Measurements from ENCODE around the gene FOXJ3.
A peak's percentile ranks its signal among the peaks of the same experiment; 100 is the strongest.

Gene FOXJ3

GRCh38 chr1:42335050-42335808 lies at the start of gene FOXJ3:
FOXJ3 (minus strand) TSS chr1:42335235; CDS start chr1:42311093, 24,142 bp downstream.
- peak; percentile 100 for DNase-seq

- peak; percentile 94 for DNase-seq
Observed at GRCh38 chr1:42381280-42381673, 46.2 kb upstream of the FOXJ3 start.

- DNase-seq, result peak; percentile 100
Observed at GRCh38 chr1:42380586-42381279, 45.7 kb upstream of the FOXJ3 start, which contains the start of gene RIMKLA. RIMKLA (plus strand) TSS chr1:42380792; CDS start chr1:42380935, 143 bp downstream.

- DNase-seq, result peak; percentile 89
Observed at GRCh38 chr1:42379794-42380585, 45.0 kb upstream of the FOXJ3 start.

- DNase-seq, result no peak
Observed at GRCh38 chr1:42372796-42373195, 37.8 kb upstream of the FOXJ3 start.

GRCh38 chr1:42370876-42371549 lies 36.0 kb upstream of the FOXJ3 start:
- DNase-seq, result no peak

- DNase-seq, result no peak
Observed at GRCh38 chr1:42369471-42369870, 34.4 kb upstream of the FOXJ3 start.

GRCh38 chr1:42368096-42368795 lies 33.2 kb upstream of the FOXJ3 start:
- DNase-seq, result no peak

- DNase-seq, result no peak
Observed at GRCh38 chr1:42365118-42365517, 30.1 kb upstream of the FOXJ3 start.

GRCh38 chr1:42364542-42364941 lies 29.5 kb upstream of the FOXJ3 start:
- DNase-seq, result no peak

GRCh38 chr1:42364089-42364488 lies 29.1 kb upstream of the FOXJ3 start:
- DNase-seq, result no peak

- DNase-seq, result no peak
Observed at GRCh38 chr1:42359466-42359865, 24.4 kb upstream of the FOXJ3 start.

- no peak for DNase-seq
Observed at GRCh38 chr1:42358791-42359190, 23.8 kb upstream of the FOXJ3 start.

GRCh38 chr1:42350086-42350485 lies 15.1 kb upstream of the FOXJ3 start:
- DNase-seq, result no peak

GRCh38 chr1:42348498-42348897 lies 13.5 kb upstream of the FOXJ3 start:
- peak; percentile 98 for DNase-seq

- DNase-seq, result no peak
Observed at GRCh38 chr1:42343049-42343448, 8.0 kb upstream of the FOXJ3 start.

GRCh38 chr1:42340901-42341300 lies 5.9 kb upstream of the FOXJ3 start:
- DNase-seq, result peak; percentile 100

GRCh38 chr1:42340093-42340492 lies 5.1 kb upstream of the FOXJ3 start:
- peak; percentile 100 for DNase-seq

GRCh38 chr1:42336978-42337377 lies 1.9 kb upstream of the FOXJ3 start:
- DNase-seq, result peak; percentile 71

- peak; percentile 100 for DNase-seq
Observed at GRCh38 chr1:42335809-42336518, 929 bp upstream of the FOXJ3 start.

GRCh38 chr1:42334240-42335049 lies 590 bp downstream of the FOXJ3 start:
- DNase-seq, result peak; percentile 99
